Heart left ventricle (tissue), 16 donors: ENCODE results near the gene MCL1. TPM values are rescaled to one million over a fixed set of nuclear protein-coding genes. Genes with fewer than 3 reads are reported as not detected.
"Not testable (repeated sequence)": the region's sequence is repeated elsewhere in the genome, so short reads cannot be mapped to it uniquely, and the experiment has no call there.

Source experiments
- ATAC-seq, 4 donors: fragments of 200-7000 bp; cut with Tn5 transposase; one replicate each; pipeline ENCODE4 v1.9.1; 2020 to 2022; ENCODE audit warnings: moderate library complexity in 4 of 4, mild to moderate bottlenecking in 3 of 4, moderate number of reproducible peaks in 1 of 4
- DNase-seq, 5 donors: peaks; one replicate each; pipeline ENCODE4 v3.0.0-alpha.2; 2020
- H3K27ac ChIP-seq, 12 donors: fragments of 200-600 bp; sonication (generic) in 4 of 12; one replicate each; pipeline versions ENCODE4 v1.5.0 to v1.8.0; 2016 to 2022; ENCODE audit warnings: mild to moderate bottlenecking in 2 of 12
- H3K27me3 ChIP-seq, 9 donors: fragments of 200-600 bp; sonication (generic) in 2 of 9; one replicate each; pipeline versions ENCODE4 v1.5.1 to v1.8.0; 2016 to 2022; ENCODE audit warnings: mild to moderate bottlenecking in 3 of 9
- H3K36me3 ChIP-seq, 9 donors: fragments of 200-600 bp; sonication (generic) in 2 of 9; one replicate each; pipeline versions ENCODE4 v1.5.0 to v1.8.0; 2018 to 2022; ENCODE audit warnings: mild to moderate bottlenecking in 2 of 9
- H3K4me1 ChIP-seq, 12 donors: fragments of 200-600 bp; sonication (generic) in 4 of 12; one replicate each; pipeline versions ENCODE4 v1.5.0 to v1.8.0; 2016 to 2022; ENCODE audit warnings: mild to moderate bottlenecking in 3 of 12
- H3K4me3 ChIP-seq, 12 donors: fragments of 200-600 bp; sonication (generic) in 4 of 12; one replicate each; pipeline versions ENCODE4 v1.5.0 to v1.8.0; 2017 to 2022; ENCODE audit warnings: mild to moderate bottlenecking in 9 of 12, moderate library complexity in 4 of 12
- H3K9me3 ChIP-seq, 12 donors: fragments of 200-600 bp; sonication (generic) in 4 of 12; one replicate each; pipeline versions ENCODE4 v1.5.0 to v1.8.0; 2016 to 2022; ENCODE audit warnings: mild to moderate bottlenecking in 1 of 12
- CTCF ChIP-seq, 12 donors: fragments of 200-600 bp; sonication (generic) in 4 of 12; IDR thresholded peaks; one replicate each; pipeline versions ENCODE4 v1.5.0 to v1.8.0; 2018 to 2022; ENCODE audit warnings: antibody characterized with exemption in 12 of 12, mild to moderate bottlenecking in 5 of 12
- POLR2A ChIP-seq, 2 donors: fragments of 450-650 bp; IDR thresholded peaks; one replicate each; pipeline ENCODE4 v1.6.1; 2017; ENCODE audit warnings: antibody characterized with exemption in 2 of 2, mild to moderate bottlenecking in 2 of 2, moderate library complexity in 2 of 2
- WGBS, 4 donors: extraction: QIAGEN DNeasy Blood & Tissue Kit in 2 of 4; methylation state at CpG; one replicate each; pipeline versions ENCODE4 v1.1.5 to v1.1.7; 2013 to 2018; 5-methylcytosine and 5-hydroxymethylcytosine counted together
- intact Hi-C, 10 donors: fragments of 100-400 bp; cut with DNase I; formaldehyde crosslinking; loops; one replicate each; pipeline versions ENCODE4 v1.11.1 to v1.14.2; 2022
- polyA plus RNA-seq, 2 donors: library from polyadenylated mRNA; stranded (reverse); fragments of 200-250 nt; gene quantifications; one replicate each; pipeline ENCODE4 v1.2.3, GENCODE V29; 2013
- total RNA-seq, 9 donors: library from RNA; depleted of rRNA in 2 of 9; stranded (reverse); fragments of >200 nt in 2 of 9; fragmentation: NEBNext Ultra II Directional in 3 of 9; extraction: Animal tissue kit (Norgen Biotek cat#: 25700) in 3 of 9; gene quantifications; one replicate each; pipeline versions ENCODE4 v1.1.0 to v1.2.4, GENCODE V29; 2016 to 2023
- donor health status: ischemic (EF 13 %, LVEDD 7.1; RV severe dilation, severe dysfunction).
- donor health status: healthy with polysubstance abuse.
- donor health status: DM: no; HTN: yes; CAD: no.
- donor health status: DM: no; HTN: no; CAD: no.
- donor health status: ischemic (EF 25% LVEDD 6.9; RV normal size, moderate dysfunction).
- donor health status: ischemic (EF 25% LVEDD 5.7; RV mildly dilated, moderate dysfunction).
- donor health status: healthy.
- donor health status: DM: yes; HTN: yes; CAD: no.
- donor health status: ischemic (EF 35%, LVEDD 5.7; RV mildly dilated, moderate dysfunction).
- donor health status: nonischemic (EF 11% LVEDD 7.7; RV severe dilation, severe dysfunction).
- donor health status: DM: yes; HTN: yes; CAD: no.
- donor health status: PGD.
- donor health status: ischemic (EF 29% LVEDD 5.4; RV normal size, mild dysfunction).
- donor health status: nonischemic (EF 23%, LVEDD 6.1; RV moderate dilation, normal function).

MCL1 gene
- total and polyA plus RNA-seq, 11 donors, result 57.1 to 180 (median 104) TPM

GRCh38 chr1:150575072-150575489, 4.3 kb downstream of the MCL1 start:
- intact Hi-C loops, result loop anchor here in 6 of 10 donors (5.0 kb wide), 4 partner anchors 42 to 122 kb away; partner anchors contain the start of genes ENSA (in 1 of the 6) and GOLPH3L (in 1 of the 6)
- H3K4me3 ChIP-seq, result peak overlapping the region; percentile 80 to 99 (median 92)
- peak; percentile 10 to 37 (median 24) for ATAC-seq
- DNase-seq, result no peak
- H3K4me1 ChIP-seq, result peaks cover 12 to 64% (median 58%) of the 10 kb centered on the region in 12 donors
- H3K36me3 ChIP-seq, result peaks cover 6 to 85% (median 69%) of the 10 kb centered on the region in 9 donors
- WGBS, 4 donors, result 5 to 17% (median 10%) methylated on average over 4 of the region's 4 CpGs
- H3K27me3 ChIP-seq, result no peaks in the 10 kb centered on the region
- peak overlapping the region; percentile 99 to 100 (median 100) for H3K27ac ChIP-seq
- no peak for TF ChIP-seq CTCF (IDR thresholded peaks at IDR 0.05)
- peak in 1 of 2 donors; percentile 29 for TF ChIP-seq POLR2A (IDR thresholded peaks at IDR 0.05)
- H3K9me3 ChIP-seq, result no peaks in the 10 kb centered on the region

GRCh38 chr1:150574260-150575071, 4.9 kb downstream of the MCL1 start:
- peak overlapping the region; percentile 99 to 100 (median 100) for H3K27ac ChIP-seq
- no peaks in the 10 kb centered on the region for H3K27me3 ChIP-seq
- intact Hi-C loops, result loop anchor here in 6 of 10 donors (5.0 kb wide), 4 partner anchors 43 to 123 kb away; partner anchors contain the start of genes ENSA (in 1 of the 6) and GOLPH3L (in 1 of the 6)
- peaks cover 6 to 88% (median 75%) of the 10 kb centered on the region in 9 donors for H3K36me3 ChIP-seq
- TF ChIP-seq POLR2A (IDR thresholded peaks at IDR 0.05), result no peak
- TF ChIP-seq CTCF (IDR thresholded peaks at IDR 0.05), result no peak
- peak overlapping the region; percentile 80 to 99 (median 92) for H3K4me3 ChIP-seq
- H3K4me1 ChIP-seq, result peaks cover 13 to 67% (median 63%) of the 10 kb centered on the region in 12 donors
- no peak for ATAC-seq
- 32 to 39% (median 34%) methylated on average over 6 of the region's 6 CpGs for WGBS, 4 donors
- no peaks in the 10 kb centered on the region for H3K9me3 ChIP-seq
- DNase-seq, result peak in 1 of 5 donors; percentile 7

GRCh38 chr1:150573648-150574071, 5.8 kb downstream of the MCL1 start:
- peaks cover 6 to 87% (median 77%) of the 10 kb centered on the region in 9 donors for H3K36me3 ChIP-seq
- H3K9me3 ChIP-seq, ATAC-seq, intact Hi-C loops, DNase-seq, H3K27me3 ChIP-seq: not testable (repeated sequence)
- WGBS, 4 donors, result 70 to 85% (median 78%) methylated on average over 13 of the region's 13 CpGs
- H3K4me1 ChIP-seq, result peaks cover 18 to 75% (median 71%) of the 10 kb centered on the region in 12 donors
- peak overlapping the region in 11 of 12 donors; percentile 42 to 100 (median 99) for H3K27ac ChIP-seq
- peak overlapping the region in 9 of 12 donors; percentile 8 to 99 (median 89) for H3K4me3 ChIP-seq

GRCh38 chr1:150572918-150573647, 6.3 kb downstream of the MCL1 start:
- Histone ChIP-seq H3K27me3 (no peaks in the 10 kb centered on the region), H3K4me1 (peaks cover 18 to 81% (median 76%) of the 10 kb centered on the region in 12 donors), H3K4me3 (peak overlapping the region in 9 of 12 donors; percentile 8 to 99 (median 89)), H3K9me3 (no peaks in the 10 kb centered on the region), H3K27ac (peak overlapping the region in 11 of 12 donors; percentile 42 to 100 (median 99)), H3K36me3 (peaks cover 5 to 85% (median 77%) of the 10 kb centered on the region in 9 donors)
- DNase-seq (no peak), ATAC-seq (no peak)
- 37 to 46% (median 41%) methylated on average over 4 of the region's 4 CpGs for WGBS, 4 donors
- intact Hi-C loops, result no loop called here
- no peak for TF ChIP-seq CTCF (IDR thresholded peaks at IDR 0.05)
- TF ChIP-seq POLR2A (IDR thresholded peaks at IDR 0.05), result no peak
